HEK293 (cell line): ENCODE data around the gene UBXN11.

Experiments used
- REST ChIP-seq: fragments of 450-650 bp; formaldehyde crosslinking; IDR thresholded peaks from 2 replicates; pipeline ENCODE4 v1.5.1; 2016; ENCODE audit warnings: missing biosample characterization, missing genetic modification characterization
- YY1 ChIP-seq: fragments of 450-650 bp; formaldehyde crosslinking; IDR thresholded peaks from 2 replicates; pipeline ENCODE4 v1.5.1; 2018; ENCODE audit warnings: missing biosample characterization, missing genetic modification characterization
- ZBTB1 ChIP-seq: fragments of 450-650 bp; formaldehyde crosslinking; IDR thresholded peaks from 2 replicates; pipeline ENCODE4 v1.5.1; 2016; ENCODE audit warnings: missing biosample characterization, missing genetic modification characterization
- ZFP69B ChIP-seq: fragments of 450-650 bp; formaldehyde crosslinking; IDR thresholded peaks from 2 replicates; pipeline ENCODE4 v1.5.1; 2016; ENCODE audit warnings: missing biosample characterization, missing genetic modification characterization
- ZNF155 ChIP-seq: fragments of 450-650 bp; formaldehyde crosslinking; IDR thresholded peaks from 2 replicates; pipeline ENCODE4 v1.5.1; 2016; ENCODE audit warnings: missing biosample characterization, missing genetic modification characterization
- ZNF157 ChIP-seq: fragments of 450-650 bp; formaldehyde crosslinking; IDR thresholded peaks from 2 replicates; pipeline ENCODE4 v1.5.1; 2016; ENCODE audit warnings: missing biosample characterization, missing genetic modification characterization
- ZNF513 ChIP-seq: fragments of 450-650 bp; IDR thresholded peaks from 2 replicates; pipeline ENCODE4 v1.5.1; 2018; ENCODE audit warnings: missing biosample characterization, missing genetic modification characterization
- TF ChIP-seq, protein P1 (sequence below): fragments of 450-650 bp; formaldehyde crosslinking; IDR thresholded peaks from 2 replicates; pipeline ENCODE4 v1.5.1; 2016; ENCODE audit warnings: missing biosample characterization, missing genetic modification characterization
- TF ChIP-seq, protein P2 (sequence below): fragments of 450-650 bp; formaldehyde crosslinking; conservative IDR thresholded peaks from 2 replicates; pipeline ENCODE4 v1.5.1; 2016; ENCODE audit warnings: low read depth, missing biosample characterization, missing genetic modification characterization

DNA sequence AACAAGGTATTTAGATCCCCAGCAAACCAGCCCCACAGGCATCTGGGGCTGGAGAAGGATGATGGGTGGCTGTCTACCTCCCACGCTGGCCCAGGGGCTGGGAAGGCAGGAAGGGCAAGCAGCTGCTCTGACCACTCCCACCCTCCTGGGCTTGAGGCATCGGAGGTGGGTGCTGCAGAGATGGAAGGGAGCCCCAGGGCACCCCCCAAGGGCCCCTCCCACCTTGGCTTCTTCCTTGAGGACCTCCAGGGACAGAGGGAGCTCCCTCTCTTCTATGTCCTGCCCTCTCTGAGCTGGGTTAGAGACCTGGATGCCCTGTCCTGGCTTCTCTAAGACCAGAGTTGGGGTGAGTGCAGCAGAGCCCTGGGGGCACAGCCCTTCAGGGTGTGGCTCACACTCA, 14.5 kb upstream of the UBXN11 start:
- TF ChIP-seq, protein P1, sequence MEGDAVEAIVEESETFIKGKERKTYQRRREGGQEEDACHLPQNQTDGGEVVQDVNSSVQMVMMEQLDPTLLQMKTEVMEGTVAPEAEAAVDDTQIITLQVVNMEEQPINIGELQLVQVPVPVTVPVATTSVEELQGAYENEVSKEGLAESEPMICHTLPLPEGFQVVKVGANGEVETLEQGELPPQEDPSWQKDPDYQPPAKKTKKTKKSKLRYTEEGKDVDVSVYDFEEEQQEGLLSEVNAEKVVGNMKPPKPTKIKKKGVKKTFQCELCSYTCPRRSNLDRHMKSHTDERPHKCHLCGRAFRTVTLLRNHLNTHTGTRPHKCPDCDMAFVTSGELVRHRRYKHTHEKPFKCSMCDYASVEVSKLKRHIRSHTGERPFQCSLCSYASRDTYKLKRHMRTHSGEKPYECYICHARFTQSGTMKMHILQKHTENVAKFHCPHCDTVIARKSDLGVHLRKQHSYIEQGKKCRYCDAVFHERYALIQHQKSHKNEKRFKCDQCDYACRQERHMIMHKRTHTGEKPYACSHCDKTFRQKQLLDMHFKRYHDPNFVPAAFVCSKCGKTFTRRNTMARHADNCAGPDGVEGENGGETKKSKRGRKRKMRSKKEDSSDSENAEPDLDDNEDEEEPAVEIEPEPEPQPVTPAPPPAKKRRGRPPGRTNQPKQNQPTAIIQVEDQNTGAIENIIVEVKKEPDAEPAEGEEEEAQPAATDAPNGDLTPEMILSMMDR (tag by site-specific recombination) = no peak
- TF ChIP-seq REST (no peak), ZNF513 (no peak), ZNF157 (no peak), ZFP69B (tag by site-specific recombination) (no peak), ZNF155 (tag by site-specific recombination) (no peak), YY1 (tag by site-specific recombination) (no peak), ZBTB1 (tag by site-specific recombination) (no peak)
- TF ChIP-seq, protein P2, sequence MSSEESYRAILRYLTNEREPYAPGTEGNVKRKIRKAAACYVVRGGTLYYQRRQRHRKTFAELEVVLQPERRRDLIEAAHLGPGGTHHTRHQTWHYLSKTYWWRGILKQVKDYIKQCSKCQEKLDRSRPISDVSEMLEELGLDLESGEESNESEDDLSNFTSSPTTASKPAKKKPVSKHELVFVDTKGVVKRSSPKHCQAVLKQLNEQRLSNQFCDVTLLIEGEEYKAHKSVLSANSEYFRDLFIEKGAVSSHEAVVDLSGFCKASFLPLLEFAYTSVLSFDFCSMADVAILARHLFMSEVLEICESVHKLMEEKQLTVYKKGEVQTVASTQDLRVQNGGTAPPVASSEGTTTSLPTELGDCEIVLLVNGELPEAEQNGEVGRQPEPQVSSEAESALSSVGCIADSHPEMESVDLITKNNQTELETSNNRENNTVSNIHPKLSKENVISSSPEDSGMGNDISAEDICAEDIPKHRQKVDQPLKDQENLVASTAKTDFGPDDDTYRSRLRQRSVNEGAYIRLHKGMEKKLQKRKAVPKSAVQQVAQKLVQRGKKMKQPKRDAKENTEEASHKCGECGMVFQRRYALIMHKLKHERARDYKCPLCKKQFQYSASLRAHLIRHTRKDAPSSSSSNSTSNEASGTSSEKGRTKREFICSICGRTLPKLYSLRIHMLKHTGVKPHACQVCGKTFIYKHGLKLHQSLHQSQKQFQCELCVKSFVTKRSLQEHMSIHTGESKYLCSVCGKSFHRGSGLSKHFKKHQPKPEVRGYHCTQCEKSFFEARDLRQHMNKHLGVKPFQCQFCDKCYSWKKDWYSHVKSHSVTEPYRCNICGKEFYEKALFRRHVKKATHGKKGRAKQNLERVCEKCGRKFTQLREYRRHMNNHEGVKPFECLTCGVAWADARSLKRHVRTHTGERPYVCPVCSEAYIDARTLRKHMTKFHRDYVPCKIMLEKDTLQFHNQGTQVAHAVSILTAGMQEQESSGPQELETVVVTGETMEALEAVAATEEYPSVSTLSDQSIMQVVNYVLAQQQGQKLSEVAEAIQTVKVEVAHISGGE (tag by site-specific recombination) = no peak
